K562 (cell line): ENCODE measurements around the gene PIK3CD. TPM values are rescaled to one million over a fixed set of nuclear protein-coding genes. Genes with fewer than 3 reads are reported as not detected.
A peak's percentile ranks its signal among the peaks of the same experiment; 100 is the strongest.

Source experiments
- CCNT2 ChIP-seq: IDR thresholded peaks from 2 replicates; pipeline ENCODE4 v1.6.1; 2011; ENCODE audit warnings: borderline replicate concordance, low read depth, mild to moderate bottlenecking, moderate library complexity, mixed read lengths, low read length; ENCODE audit not compliant: insufficient read length; ENCODE audit errors: extremely low read depth
- DMBX1 ChIP-seq: fragments of 250-450 bp; sonication (Bioruptor Pico); IDR thresholded peaks from 2 replicates; pipeline ENCODE4 v1.8.0; 2022; ENCODE audit warnings: inconsistent platforms, mild to moderate bottlenecking, moderate library complexity, borderline replicate concordance
- ELF4 ChIP-seq: fragments of 450-650 bp; formaldehyde crosslinking; IDR thresholded peaks from 2 replicates; pipeline ENCODE4 v1.4.0; 2022; ENCODE audit warnings: missing genetic modification characterization
- EP300 ChIP-seq: IDR thresholded peaks from 2 replicates; pipeline ENCODE4 v1.6.1; 2012; ENCODE audit warnings: low read length, improper control_type of control experiment
- HLTF ChIP-seq: fragments of 450-650 bp; IDR thresholded peaks from 2 replicates; pipeline ENCODE4 v1.6.1; 2016
- KDM5B ChIP-seq: fragments of 200-600 bp; sonication (generic); IDR thresholded peaks from 2 replicates; pipeline ENCODE4 v1.6.1; 2012; ENCODE audit warnings: low read depth, mild to moderate bottlenecking, moderate library complexity, low read length, control low read depth, inconsistent platforms; ENCODE audit not compliant: insufficient replicate concordance
- MTA3 ChIP-seq: fragments of 450-650 bp; formaldehyde crosslinking; IDR thresholded peaks from 2 replicates; pipeline ENCODE4 v1.6.1; 2017; ENCODE audit warnings: mild to moderate bottlenecking, borderline replicate concordance
- NCOR1 ChIP-seq: fragments of 450-650 bp; IDR thresholded peaks from 2 replicates; pipeline ENCODE4 v1.6.1; 2016; ENCODE audit warnings: mild to moderate bottlenecking, moderate library complexity
- OTX1 ChIP-seq: fragments of 450-650 bp; formaldehyde crosslinking; IDR thresholded peaks from 2 replicates; pipeline ENCODE4 v1.4.0; 2022; ENCODE audit warnings: mild to moderate bottlenecking
- PHB ChIP-seq: fragments of 250-450 bp; sonication (Bioruptor Pico); IDR thresholded peaks from 2 replicates; pipeline ENCODE4 v1.5.0; 2021
- POLR2AphosphoS2 ChIP-seq: IDR thresholded peaks from 2 replicates; pipeline ENCODE4 v1.6.1; 2012; ENCODE audit warnings: low read length, improper control_type of control experiment
- RBFOX2 ChIP-seq: fragments of 200-400 bp; formaldehyde crosslinking; IDR thresholded peaks from 2 replicates; pipeline ENCODE4 v1.6.1; 2017; ENCODE audit warnings: low read depth, mild to moderate bottlenecking, low read length, moderate library complexity
- SIN3B ChIP-seq: fragments of 450-650 bp; IDR thresholded peaks from 2 replicates; pipeline ENCODE4 v1.6.1; 2017; ENCODE audit warnings: low read depth, mild to moderate bottlenecking, moderate library complexity
- TBP ChIP-seq: optimal IDR thresholded peaks from 2 replicates; pipeline ENCODE3; 2011; ENCODE audit warnings: low read depth, low read length, improper control_type of control experiment
- ZBED1 ChIP-seq: IDR thresholded peaks from 2 replicates; pipeline ENCODE4 v1.6.1; 2014
- ZC3H11A ChIP-seq: IDR thresholded peaks from 2 replicates; pipeline ENCODE4 v1.6.1; 2012; ENCODE audit warnings: low read depth, low read length, improper control_type of control experiment
- ZNF3 ChIP-seq: fragments of 250-450 bp; sonication (Bioruptor Pico); IDR thresholded peaks from 2 replicates; pipeline ENCODE4 v1.5.0; 2021; ENCODE audit warnings: mild to moderate bottlenecking, moderate library complexity
- ZNF830 ChIP-seq: fragments of 250-450 bp; sonication (Bioruptor Pico); IDR thresholded peaks from 2 replicates; pipeline ENCODE4 v1.5.0; 2021; ENCODE audit warnings: mild to moderate bottlenecking
- polyA plus RNA-seq, 8 experiments: library from polyadenylated mRNA; depleted of rRNA in 4 of 8; stranded (reverse) in 5 of 8; unstranded in 3 of 8; fragments of >200 nt; fragmentation: Nextera tagmentation in 2 of 8; fragmentation: Illumina TruSeq in 1 of 8; extraction: Ambion mirVana in 2 of 8; extraction: Trizol in 1 of 8; gene quantifications; 2 replicates each; pipeline versions ENCODE4 v1.2.1 to v1.2.3, GENCODE V29; 2011 to 2014; ENCODE audit warnings: inconsistent platforms in 1 of 8, missing spikeins in 1 of 8
- total RNA-seq, 7 experiments: library from RNA; depleted of rRNA in 6 of 7; stranded (reverse); fragments of >200 nt in 6 of 7; fragmentation: Illumina TruSeq in 2 of 7; extraction: Trizol in 2 of 7; gene quantifications; 2 replicates each; pipeline versions ENCODE4 v1.2.1 to v1.2.3, GENCODE V29; 2011 to 2021; ENCODE audit warnings: low replicate concordance in 1 of 7
- TF ChIP-seq, protein P1 (sequence below): fragments of 150-350 bp; conservative IDR thresholded peaks from 2 replicates; pipeline ENCODE4 v1.6.1; 2014; ENCODE audit warnings: low read length
- TF ChIP-seq, protein P2 (sequence below): sonication (generic); formaldehyde crosslinking; IDR thresholded peaks from 2 replicates; pipeline ENCODE4 v1.8.1; 2022; ENCODE audit warnings: missing genetic modification reagents
- TF ChIP-seq, protein P3 (sequence below), 2 experiments: fragments of 250-450 bp in 1 of 2; fragments of 450-650 bp in 1 of 2; sonication (Bioruptor Pico) in 1 of 2; IDR thresholded peaks; 2 replicates each; pipeline versions ENCODE4 v1.6.1 to v1.8.0; 2016 to 2021; ENCODE audit warnings: mild to moderate bottlenecking in 2 of 2, moderate library complexity in 2 of 2, missing compliant biosample characterization in 1 of 2, missing genetic modification characterization in 1 of 2
- TF ChIP-seq, protein P4 (sequence below): fragments of 250-450 bp; sonication (Bioruptor Pico); IDR thresholded peaks from 2 replicates; pipeline ENCODE4 v1.8.0; 2022; ENCODE audit warnings: moderate library complexity, mild to moderate bottlenecking, inconsistent platforms

PIK3CD gene
- total and polyA plus RNA-seq, 9 of the 15 experiments (the other 6 are each of a cell fraction or from before 2014, with no cell fraction given): 1.8 to 20.8 (median 7.2) TPM

DNA sequence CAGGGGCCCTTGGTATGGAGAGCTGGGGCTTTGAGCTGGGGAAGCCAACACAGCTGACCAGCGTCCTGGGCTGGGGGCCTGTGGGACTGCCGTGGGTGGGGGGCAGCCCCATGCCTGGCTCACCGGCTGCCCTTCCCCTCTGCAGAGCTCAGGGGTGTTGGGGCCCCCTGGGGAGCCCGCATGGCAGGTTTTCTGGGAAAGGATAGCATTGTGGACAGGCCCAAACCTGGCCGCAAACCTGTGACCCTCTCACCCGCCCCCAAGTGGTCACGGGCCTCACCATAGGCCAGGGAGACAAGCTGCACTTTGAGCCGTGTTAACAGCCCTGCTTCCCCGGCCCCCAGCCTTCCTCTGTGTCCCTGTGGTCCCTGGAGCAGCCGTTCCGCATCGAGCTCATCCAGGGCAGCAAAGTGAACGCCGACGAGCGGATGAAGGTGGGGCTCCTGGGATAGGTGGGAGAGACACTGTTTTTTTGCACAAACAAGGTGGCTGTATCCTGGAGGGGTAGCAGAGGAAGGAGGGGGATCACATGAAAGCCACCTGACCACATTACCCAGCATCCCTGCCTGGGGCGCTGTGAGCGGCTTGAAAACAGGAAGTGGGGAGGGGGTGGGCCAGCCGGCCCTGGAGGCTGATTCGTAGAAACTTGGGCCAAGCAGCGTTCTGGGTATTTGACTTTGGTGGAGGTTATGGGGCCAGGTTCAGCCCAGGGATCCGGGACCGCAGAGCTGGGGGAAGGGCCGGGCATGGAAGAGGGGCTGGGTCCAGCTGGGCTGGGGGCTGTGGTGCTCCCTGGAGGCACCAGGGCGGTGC is 65.9 kb downstream of the PIK3CD start (continued):
- TF ChIP-seq ZNF3 (CRISPR knock-in tag) (no peak), ELF4 (CRISPR knock-in tag) (peak; percentile 92; the same call in 1 of the 2 replicates), ZNF830 (CRISPR knock-in tag) (peak; percentile 92; the same call in 1 of the 2 replicates), ZC3H11A (no peak), TBP (peak; percentile 83), NCOR1 (peak; percentile 60), KDM5B (peak; percentile 59), HLTF (no peak), OTX1 (peak; percentile 56), CCNT2 (peak; percentile 62), POLR2AphosphoS2 (0 out of 2 replicates have a peak, but pooled peaks have one; percentile 37), EP300 (peak; percentile 77), SIN3B (peak; percentile 88), RBFOX2 (peak; percentile 89), ZBED1 (no peak), MTA3 (peak; percentile 84; the same call in 1 of the 2 replicates), PHB (no peak), DMBX1 (CRISPR knock-in tag) (peak; percentile 90)
- TF ChIP-seq, protein P1, sequence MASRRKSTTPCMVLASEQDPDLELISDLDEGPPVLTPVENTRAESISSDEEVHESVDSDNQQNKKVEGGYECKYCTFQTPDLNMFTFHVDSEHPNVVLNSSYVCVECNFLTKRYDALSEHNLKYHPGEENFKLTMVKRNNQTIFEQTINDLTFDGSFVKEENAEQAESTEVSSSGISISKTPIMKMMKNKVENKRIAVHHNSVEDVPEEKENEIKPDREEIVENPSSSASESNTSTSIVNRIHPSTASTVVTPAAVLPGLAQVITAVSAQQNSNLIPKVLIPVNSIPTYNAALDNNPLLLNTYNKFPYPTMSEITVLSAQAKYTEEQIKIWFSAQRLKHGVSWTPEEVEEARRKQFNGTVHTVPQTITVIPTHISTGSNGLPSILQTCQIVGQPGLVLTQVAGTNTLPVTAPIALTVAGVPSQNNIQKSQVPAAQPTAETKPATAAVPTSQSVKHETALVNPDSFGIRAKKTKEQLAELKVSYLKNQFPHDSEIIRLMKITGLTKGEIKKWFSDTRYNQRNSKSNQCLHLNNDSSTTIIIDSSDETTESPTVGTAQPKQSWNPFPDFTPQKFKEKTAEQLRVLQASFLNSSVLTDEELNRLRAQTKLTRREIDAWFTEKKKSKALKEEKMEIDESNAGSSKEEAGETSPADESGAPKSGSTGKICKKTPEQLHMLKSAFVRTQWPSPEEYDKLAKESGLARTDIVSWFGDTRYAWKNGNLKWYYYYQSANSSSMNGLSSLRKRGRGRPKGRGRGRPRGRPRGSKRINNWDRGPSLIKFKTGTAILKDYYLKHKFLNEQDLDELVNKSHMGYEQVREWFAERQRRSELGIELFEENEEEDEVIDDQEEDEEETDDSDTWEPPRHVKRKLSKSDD: no peak
- TF ChIP-seq, protein P2, sequence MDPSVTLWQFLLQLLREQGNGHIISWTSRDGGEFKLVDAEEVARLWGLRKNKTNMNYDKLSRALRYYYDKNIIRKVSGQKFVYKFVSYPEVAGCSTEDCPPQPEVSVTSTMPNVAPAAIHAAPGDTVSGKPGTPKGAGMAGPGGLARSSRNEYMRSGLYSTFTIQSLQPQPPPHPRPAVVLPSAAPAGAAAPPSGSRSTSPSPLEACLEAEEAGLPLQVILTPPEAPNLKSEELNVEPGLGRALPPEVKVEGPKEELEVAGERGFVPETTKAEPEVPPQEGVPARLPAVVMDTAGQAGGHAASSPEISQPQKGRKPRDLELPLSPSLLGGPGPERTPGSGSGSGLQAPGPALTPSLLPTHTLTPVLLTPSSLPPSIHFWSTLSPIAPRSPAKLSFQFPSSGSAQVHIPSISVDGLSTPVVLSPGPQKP (CRISPR knock-in tag): no peak
- TF ChIP-seq, protein P3, sequence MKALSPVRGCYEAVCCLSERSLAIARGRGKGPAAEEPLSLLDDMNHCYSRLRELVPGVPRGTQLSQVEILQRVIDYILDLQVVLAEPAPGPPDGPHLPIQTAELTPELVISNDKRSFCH (CRISPR knock-in tag; IDR thresholded peaks at IDR 0.05): no peak
- TF ChIP-seq, protein P3 (tag; IDR thresholded peaks at IDR 0.05): peak; percentile 82
- TF ChIP-seq, protein P4, sequence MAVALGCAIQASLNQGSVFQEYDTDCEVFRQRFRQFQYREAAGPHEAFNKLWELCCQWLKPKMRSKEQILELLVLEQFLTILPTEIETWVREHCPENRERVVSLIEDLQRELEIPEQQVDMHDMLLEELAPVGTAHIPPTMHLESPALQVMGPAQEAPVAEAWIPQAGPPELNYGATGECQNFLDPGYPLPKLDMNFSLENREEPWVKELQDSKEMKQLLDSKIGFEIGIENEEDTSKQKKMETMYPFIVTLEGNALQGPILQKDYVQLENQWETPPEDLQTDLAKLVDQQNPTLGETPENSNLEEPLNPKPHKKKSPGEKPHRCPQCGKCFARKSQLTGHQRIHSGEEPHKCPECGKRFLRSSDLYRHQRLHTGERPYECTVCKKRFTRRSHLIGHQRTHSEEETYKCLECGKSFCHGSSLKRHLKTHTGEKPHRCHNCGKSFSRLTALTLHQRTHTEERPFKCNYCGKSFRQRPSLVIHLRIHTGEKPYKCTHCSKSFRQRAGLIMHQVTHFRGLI (CRISPR knock-in tag): peak; percentile 82; the same call in 1 of the 2 replicates
